A549 treated with RU486 at 1 μM for 4 hours (cell line): ENCODE data around the gene PNPLA4. TPM values are rescaled to one million over a fixed set of nuclear protein-coding genes. Genes with fewer than 3 reads are reported as not detected.

Experiments
- total RNA-seq: library from RNA; stranded (reverse); fragments of 200-300 nt; extraction: Qiagen RNA extraction; gene quantifications from 5 replicates; pipeline ENCODE4 v1.2.3, GENCODE V29; 2022; ENCODE audit warnings: low read depth

Gene PNPLA4
- 10.4 to 15.6 TPM (median 11.6 TPM) in 5 replicates for total RNA-seq

GRCh38 chrX:7927259-7928167 is at the start of gene PNPLA4:
Gene PNPLA4, minus strand, starts transcription at chrX:7927413. Its CDS starts 1,294 bp downstream, at chrX:7926119.

Other genes starting within 250 kb of the PNPLA4 start
- not detected in 5 replicates for gene VCX, start 84.2 kb downstream of the PNPLA4 start, total RNA-seq
- not detected in 5 replicates for gene VCX2, start 243.9 kb upstream of the PNPLA4 start, total RNA-seq